SK-N-SH treated with all-trans-retinoic acid at 6 μM for 48 hours (cell line): ENCODE results near the gene ARFIP1.

ENCODE experiments used
- ATAC-seq: fragments of 200-7000 bp; cut with Tn5 transposase; 3 replicates; pipeline ENCODE4 v1.9.1; 2020; ENCODE audit warnings: mild to moderate bottlenecking, moderate library complexity
- ARNTL ChIP-seq: fragments of 450-650 bp; formaldehyde crosslinking; IDR thresholded peaks from 2 replicates; pipeline ENCODE4 v1.5.0; 2020; ENCODE audit warnings: low read depth, mild to moderate bottlenecking, moderate library complexity, borderline replicate concordance
- BACH2 ChIP-seq: fragments of 250-450 bp; sonication (Bioruptor Pico); IDR thresholded peaks from 2 replicates; pipeline ENCODE4 v1.9.0; 2021; ENCODE audit warnings: mild to moderate bottlenecking, borderline replicate concordance
- CREB5 ChIP-seq: fragments of 250-450 bp; sonication (Bioruptor Pico); IDR thresholded peaks from 2 replicates; pipeline ENCODE4 v1.5.1; 2020; ENCODE audit warnings: low read depth, mild to moderate bottlenecking, moderate library complexity
- CSDC2 ChIP-seq: fragments of 250-450 bp; sonication (Bioruptor Pico); IDR thresholded peaks from 2 replicates; pipeline ENCODE4 v1.5.0; 2020; ENCODE audit warnings: mild to moderate bottlenecking, moderate library complexity
- CSRNP3 ChIP-seq: fragments of 250-450 bp; sonication (Bioruptor Pico); IDR thresholded peaks from 2 replicates; pipeline ENCODE4 v1.5.1; 2021; ENCODE audit warnings: mild to moderate bottlenecking, moderate library complexity
- ESRRG ChIP-seq: fragments of 250-450 bp; sonication (Bioruptor Pico); IDR thresholded peaks from 2 replicates; pipeline ENCODE4 v1.6.1; 2021; ENCODE audit warnings: mild to moderate bottlenecking
- GLIS3 ChIP-seq: fragments of 250-450 bp; sonication (Bioruptor Pico); IDR thresholded peaks from 2 replicates; pipeline ENCODE4 v1.5.0; 2020; ENCODE audit warnings: mild to moderate bottlenecking, moderate library complexity
- ISL1 ChIP-seq: fragments of 250-450 bp; sonication (Bioruptor Pico); IDR thresholded peaks from 2 replicates; pipeline ENCODE4 v2.1.2; 2022; ENCODE audit warnings: mild to moderate bottlenecking, moderate library complexity
- OSR1 ChIP-seq: fragments of 250-450 bp; sonication (Bioruptor Pico); IDR thresholded peaks from 2 replicates; pipeline ENCODE4 v1.8.0; 2022; ENCODE audit warnings: moderate library complexity, mild to moderate bottlenecking, inconsistent platforms
- POU6F1 ChIP-seq: fragments of 250-450 bp; sonication (Bioruptor Pico); IDR thresholded peaks from 2 replicates; pipeline ENCODE4 v1.8.0; 2021; ENCODE audit warnings: low read depth, mild to moderate bottlenecking, moderate library complexity, borderline replicate concordance
- PPARA ChIP-seq: fragments of 250-450 bp; sonication (Bioruptor Pico); IDR thresholded peaks from 2 replicates; pipeline ENCODE4 v1.5.0; 2020; ENCODE audit warnings: mild to moderate bottlenecking, borderline replicate concordance
- RARB ChIP-seq: fragments of 250-450 bp; sonication (Bioruptor Pico); IDR thresholded peaks from 2 replicates; pipeline ENCODE4 v1.8.0; 2021; ENCODE audit warnings: mild to moderate bottlenecking, moderate library complexity
- SNAI2 ChIP-seq: fragments of 250-450 bp; sonication (Bioruptor Pico); IDR thresholded peaks from 2 replicates; pipeline ENCODE4 v1.5.0; 2020; ENCODE audit warnings: mild to moderate bottlenecking, moderate library complexity
- TCF4 ChIP-seq: fragments of 250-450 bp; sonication (Bioruptor Pico); IDR thresholded peaks from 2 replicates; pipeline ENCODE4 v1.8.0; 2021; ENCODE audit warnings: mild to moderate bottlenecking, moderate library complexity, borderline replicate concordance
- TOX ChIP-seq: fragments of 250-450 bp; sonication (Bioruptor Pico); IDR thresholded peaks from 2 replicates; pipeline ENCODE4 v1.8.0; 2021; ENCODE audit warnings: mild to moderate bottlenecking, moderate library complexity, borderline replicate concordance
- TSHZ2 ChIP-seq: fragments of 250-450 bp; sonication (Bioruptor Pico); IDR thresholded peaks from 2 replicates; pipeline ENCODE4 v1.5.0; 2020; ENCODE audit warnings: mild to moderate bottlenecking, moderate library complexity
- ZC3H10 ChIP-seq: fragments of 250-450 bp; sonication (Bioruptor Pico); IDR thresholded peaks from 2 replicates; pipeline ENCODE4 v1.5.1; 2021; ENCODE audit warnings: mild to moderate bottlenecking, moderate library complexity
- ZFP3 ChIP-seq: fragments of 250-450 bp; sonication (Bioruptor Pico); IDR thresholded peaks from 2 replicates; pipeline ENCODE4 v1.5.0; 2020; ENCODE audit warnings: mild to moderate bottlenecking, moderate library complexity
- ZFP30 ChIP-seq: fragments of 450-650 bp; formaldehyde crosslinking; IDR thresholded peaks from 2 replicates; pipeline ENCODE4 v1.5.0; 2022; ENCODE audit warnings: mild to moderate bottlenecking, moderate library complexity
- ZNF565 ChIP-seq: fragments of 450-650 bp; formaldehyde crosslinking; conservative IDR thresholded peaks from 2 replicates; pipeline ENCODE4 v1.5.0; 2020; ENCODE audit warnings: low read depth, mild to moderate bottlenecking, moderate library complexity
- ZNF70 ChIP-seq: fragments of 450-650 bp; formaldehyde crosslinking; IDR thresholded peaks from 2 replicates; pipeline ENCODE4 v1.5.0; 2020; ENCODE audit warnings: mild to moderate bottlenecking, moderate library complexity
- ZNF8 ChIP-seq: fragments of 450-650 bp; formaldehyde crosslinking; IDR thresholded peaks from 2 replicates; pipeline ENCODE4 v1.5.0; 2020; ENCODE audit warnings: mild to moderate bottlenecking, moderate library complexity
- TF ChIP-seq, protein P1 (sequence below): fragments of 250-450 bp; sonication (Bioruptor Pico); IDR thresholded peaks from 2 replicates; pipeline ENCODE4 v1.8.0; 2020; ENCODE audit warnings: mild to moderate bottlenecking, moderate library complexity, borderline replicate concordance

Gene ARFIP1

GRCh38 chr4:152803541-152803940 is 23.8 kb downstream of the ARFIP1 start:
- no peak for ATAC-seq
- no peak for TF ChIP-seq ZNF70
- TF ChIP-seq ISL1: no peak
- no peak for TF ChIP-seq ZC3H10 (CRISPR knock-in tag)
- TF ChIP-seq SNAI2 (CRISPR knock-in tag): no peak
- TF ChIP-seq ESRRG (CRISPR knock-in tag): no peak
- TF ChIP-seq, protein P1, sequence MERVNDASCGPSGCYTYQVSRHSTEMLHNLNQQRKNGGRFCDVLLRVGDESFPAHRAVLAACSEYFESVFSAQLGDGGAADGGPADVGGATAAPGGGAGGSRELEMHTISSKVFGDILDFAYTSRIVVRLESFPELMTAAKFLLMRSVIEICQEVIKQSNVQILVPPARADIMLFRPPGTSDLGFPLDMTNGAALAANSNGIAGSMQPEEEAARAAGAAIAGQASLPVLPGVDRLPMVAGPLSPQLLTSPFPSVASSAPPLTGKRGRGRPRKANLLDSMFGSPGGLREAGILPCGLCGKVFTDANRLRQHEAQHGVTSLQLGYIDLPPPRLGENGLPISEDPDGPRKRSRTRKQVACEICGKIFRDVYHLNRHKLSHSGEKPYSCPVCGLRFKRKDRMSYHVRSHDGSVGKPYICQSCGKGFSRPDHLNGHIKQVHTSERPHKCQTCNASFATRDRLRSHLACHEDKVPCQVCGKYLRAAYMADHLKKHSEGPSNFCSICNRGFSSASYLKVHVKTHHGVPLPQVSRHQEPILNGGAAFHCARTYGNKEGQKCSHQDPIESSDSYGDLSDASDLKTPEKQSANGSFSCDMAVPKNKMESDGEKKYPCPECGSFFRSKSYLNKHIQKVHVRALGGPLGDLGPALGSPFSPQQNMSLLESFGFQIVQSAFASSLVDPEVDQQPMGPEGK: no peak
- no peak for TF ChIP-seq CREB5
- no peak for TF ChIP-seq CSDC2 (CRISPR knock-in tag)
- TF ChIP-seq ZFP3 (CRISPR knock-in tag): no peak
- TF ChIP-seq ZFP30 (CRISPR knock-in tag): no peak
- TF ChIP-seq PPARA (CRISPR knock-in tag): no peak
- no peak for TF ChIP-seq ZNF8 (CRISPR knock-in tag)
- no peak for TF ChIP-seq TSHZ2
- no peak for TF ChIP-seq TOX (CRISPR knock-in tag)
- no peak for TF ChIP-seq POU6F1 (CRISPR knock-in tag)
- TF ChIP-seq BACH2: no peak
- TF ChIP-seq OSR1 (CRISPR knock-in tag): no peak
- no peak for TF ChIP-seq CSRNP3 (CRISPR knock-in tag)
- no peak for TF ChIP-seq RARB
- no peak for TF ChIP-seq ARNTL (CRISPR knock-in tag)

GRCh38 chr4:152805071-152805650 is 25.4 kb downstream of the ARFIP1 start:
- TF ChIP-seq OSR1 (CRISPR knock-in tag) (no peak), PPARA (CRISPR knock-in tag) (no peak), ZFP30 (CRISPR knock-in tag) (no peak), ZC3H10 (CRISPR knock-in tag) (no peak)

DNA sequence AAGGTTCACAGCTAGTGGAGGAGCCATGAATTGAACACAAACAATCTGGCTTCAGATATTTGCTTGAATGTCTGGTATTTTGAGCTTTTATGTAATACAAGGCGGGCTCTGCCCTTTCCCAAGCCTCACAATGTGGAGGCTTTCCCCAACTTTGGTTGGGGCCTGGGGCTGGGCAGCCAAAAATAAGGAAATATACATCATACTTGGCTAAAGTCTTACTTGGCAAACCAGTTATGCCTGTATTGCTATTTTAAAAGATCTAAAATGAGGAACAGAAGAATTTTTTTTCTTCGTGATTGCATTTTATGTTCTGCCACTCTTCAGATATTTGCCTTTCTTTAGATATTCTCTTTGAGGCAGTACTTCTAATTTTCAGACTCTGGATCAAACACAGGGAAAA is 26.1 kb downstream of the ARFIP1 start:
- TF ChIP-seq ZNF565 (CRISPR knock-in tag): no peak
- TF ChIP-seq ESRRG (CRISPR knock-in tag): no peak
- TF ChIP-seq PPARA (CRISPR knock-in tag): no peak
- no peak for TF ChIP-seq ZC3H10 (CRISPR knock-in tag)
- no peak for TF ChIP-seq ARNTL (CRISPR knock-in tag)
- TF ChIP-seq TOX (CRISPR knock-in tag): no peak
- TF ChIP-seq GLIS3 (CRISPR knock-in tag): no peak
- TF ChIP-seq, protein P1: no peak
- no peak for TF ChIP-seq CSRNP3 (CRISPR knock-in tag)
- no peak for TF ChIP-seq OSR1 (CRISPR knock-in tag)
- no peak for TF ChIP-seq TCF4 (CRISPR knock-in tag)
- no peak for ATAC-seq

More at GRCh38 chr4:152805071-152805650, 25.4 kb downstream of the ARFIP1 start:
- ATAC-seq: no peak
